NCI-H146 treated with DMSO at 0.1 percent for 48 hours (cell line): Measurements from ENCODE around the gene GTF2B.
"Not testable (repeated sequence)": the region's sequence is repeated elsewhere in the genome, so short reads cannot be mapped to it uniquely, and the experiment has no call there.

Experiments used
- DNase-seq: peaks from one replicate; lab custom pipeline; 2025; ENCODE audit not compliant: unreplicated experiment; lab: John Stamatoyannopoulos, UW

Gene GTF2B, protein sequence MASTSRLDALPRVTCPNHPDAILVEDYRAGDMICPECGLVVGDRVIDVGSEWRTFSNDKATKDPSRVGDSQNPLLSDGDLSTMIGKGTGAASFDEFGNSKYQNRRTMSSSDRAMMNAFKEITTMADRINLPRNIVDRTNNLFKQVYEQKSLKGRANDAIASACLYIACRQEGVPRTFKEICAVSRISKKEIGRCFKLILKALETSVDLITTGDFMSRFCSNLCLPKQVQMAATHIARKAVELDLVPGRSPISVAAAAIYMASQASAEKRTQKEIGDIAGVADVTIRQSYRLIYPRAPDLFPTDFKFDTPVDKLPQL

DNA sequence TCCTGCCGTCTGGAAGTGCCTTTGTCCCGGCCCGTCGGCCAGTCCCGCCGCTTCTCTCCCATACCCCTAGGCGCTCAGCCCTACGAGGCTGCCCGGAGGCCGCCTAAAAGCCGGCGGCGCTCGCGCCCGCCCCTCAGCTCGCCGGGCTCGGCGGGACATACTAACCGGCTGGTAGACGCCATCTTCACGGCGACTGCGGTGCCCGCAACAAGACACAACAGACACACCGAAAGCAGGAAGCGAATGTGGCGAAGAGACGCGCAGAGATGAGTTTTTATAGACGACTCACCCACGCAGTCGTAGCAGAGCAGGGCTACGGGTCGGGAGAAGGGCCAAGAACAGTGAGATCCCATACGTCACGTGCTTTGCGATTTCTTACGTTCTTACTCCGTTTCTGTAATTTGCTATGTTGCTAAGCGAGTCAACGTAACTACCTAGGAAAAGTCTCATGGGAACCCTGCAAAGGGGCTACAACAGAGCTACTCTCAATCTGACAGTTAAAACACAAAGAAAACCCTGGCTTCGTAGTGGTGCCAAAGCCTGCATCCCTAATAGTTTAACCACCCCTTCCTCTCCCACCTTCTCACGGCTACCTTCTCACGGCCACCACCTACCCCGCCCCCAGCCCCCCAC lies at the start of gene GTF2B:
TSS of gene GTF2B (minus strand) at position 250 of the 633 bp plus-strand sequence. CDS start at position 182, 68 bp downstream.
- peak; percentile 74 for DNase-seq

DNA sequence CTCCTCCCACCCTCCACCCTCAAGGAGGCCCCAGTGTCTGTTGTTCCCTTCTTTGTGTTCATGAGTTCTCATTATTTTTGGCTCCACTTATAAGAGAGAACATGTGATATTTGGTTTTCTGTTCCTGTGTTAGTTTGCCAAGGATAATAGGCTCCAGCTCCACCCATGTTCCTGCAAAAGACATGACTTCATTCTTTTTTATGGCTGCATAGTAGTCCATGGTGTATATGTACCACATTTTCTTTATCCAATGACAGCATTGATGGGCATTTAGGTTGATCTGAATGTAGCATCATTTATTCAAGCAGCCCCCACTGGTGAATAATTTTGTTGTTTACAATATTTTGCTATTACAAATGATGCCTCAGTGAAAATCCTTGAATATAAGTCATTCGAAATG lies 47.2 kb upstream of the GTF2B start:
- DNase-seq: not testable (repeated sequence)

- no peak for DNase-seq
These were observed 45.5 kb upstream of the GTF2B start for GRCh38 chr1:88936760-88937342.

DNA sequence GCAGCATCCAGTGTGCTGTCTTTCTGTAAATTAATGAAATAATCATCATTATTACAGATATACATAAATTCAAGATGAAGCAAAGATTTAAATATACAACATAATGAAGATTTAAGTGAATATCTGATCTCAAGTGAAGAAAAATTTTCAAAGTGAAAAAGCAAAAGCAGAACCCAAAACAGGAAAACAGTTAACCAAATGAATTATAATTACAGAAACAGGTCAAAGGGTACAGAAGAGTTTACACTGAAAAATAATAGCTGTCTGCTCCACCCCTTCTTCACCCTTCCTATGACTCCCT lies 44.8 kb upstream of the GTF2B start:
- DNase-seq: no peak

DNA sequence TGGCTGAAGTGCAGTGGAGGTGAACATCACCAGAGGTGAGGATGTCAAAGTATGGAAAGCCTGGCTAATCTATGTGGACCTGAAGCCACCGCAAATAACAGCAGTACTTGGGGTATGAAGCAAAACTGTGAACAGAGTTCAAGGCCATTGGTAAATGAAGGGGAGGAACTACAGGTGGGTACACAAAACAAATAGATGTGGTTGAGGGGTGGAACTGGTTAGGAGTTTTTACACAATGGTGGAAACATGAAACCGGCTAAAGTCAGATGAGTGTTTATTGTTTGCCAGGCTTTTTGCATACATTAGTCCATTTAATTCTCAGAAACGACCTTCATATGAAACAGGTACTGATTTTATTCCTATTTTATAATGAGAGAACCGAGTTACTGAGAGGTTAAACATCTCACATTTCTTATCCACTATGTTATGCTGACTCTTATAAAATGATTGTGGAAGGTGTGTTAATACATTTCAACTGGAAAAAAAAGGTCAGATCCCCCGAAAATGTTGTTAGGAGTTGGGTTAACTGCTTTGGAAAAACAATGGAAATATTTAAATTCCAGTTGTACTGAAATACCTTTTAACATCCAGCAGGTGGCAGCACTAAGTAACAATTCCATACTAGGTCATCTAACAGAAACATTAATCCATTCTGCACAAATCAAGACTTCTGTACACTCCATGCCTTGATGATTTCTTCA lies 44.3 kb upstream of the GTF2B start:
- peak; percentile 33 for DNase-seq

GRCh38 chr1:88930176-88930575 lies 38.8 kb upstream of the GTF2B start:
- DNase-seq: not testable (repeated sequence)

DNA sequence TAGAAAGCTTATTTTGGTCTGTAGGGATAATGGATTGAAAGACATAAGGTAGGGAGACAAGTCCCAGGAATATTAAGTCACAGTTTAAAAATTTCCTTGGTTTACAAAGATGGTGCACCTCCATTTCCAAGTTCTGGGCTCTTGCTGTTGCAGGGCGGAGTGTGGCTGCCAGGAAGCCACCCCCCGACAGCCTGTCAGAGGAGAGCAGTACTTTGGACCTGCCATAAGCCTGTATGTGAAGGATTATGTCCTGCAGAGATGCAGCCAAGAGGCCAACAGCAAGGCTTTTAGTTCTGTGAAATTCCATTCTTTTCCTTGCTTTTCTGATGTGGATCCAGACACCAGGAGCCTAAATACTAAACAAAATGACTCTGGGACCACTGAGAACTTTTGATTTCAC lies 31.9 kb upstream of the GTF2B start:
- DNase-seq: no peak

- no peak for DNase-seq
These were observed 30.8 kb upstream of the GTF2B start for GRCh38 chr1:88922214-88922613.

DNA sequence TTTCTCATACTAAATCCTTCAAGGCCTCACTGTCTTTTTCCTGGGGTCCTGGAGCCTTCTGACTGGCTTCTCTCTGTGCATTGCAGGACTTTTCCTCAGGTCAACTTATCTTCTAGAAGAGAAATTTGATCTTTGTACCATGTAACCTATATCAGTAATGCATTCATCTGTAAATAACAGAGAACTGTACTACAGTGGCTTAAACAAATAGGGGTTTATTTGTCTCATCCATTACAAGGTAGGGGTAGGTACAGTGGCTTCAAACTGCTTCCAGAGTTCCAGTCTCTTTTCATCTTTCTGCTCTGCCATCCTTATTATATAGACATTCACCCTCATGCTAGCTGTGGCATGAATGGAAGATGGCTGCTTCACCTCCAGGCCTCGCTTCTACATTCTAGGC lies 29.5 kb upstream of the GTF2B start:
- no peak for DNase-seq

DNA sequence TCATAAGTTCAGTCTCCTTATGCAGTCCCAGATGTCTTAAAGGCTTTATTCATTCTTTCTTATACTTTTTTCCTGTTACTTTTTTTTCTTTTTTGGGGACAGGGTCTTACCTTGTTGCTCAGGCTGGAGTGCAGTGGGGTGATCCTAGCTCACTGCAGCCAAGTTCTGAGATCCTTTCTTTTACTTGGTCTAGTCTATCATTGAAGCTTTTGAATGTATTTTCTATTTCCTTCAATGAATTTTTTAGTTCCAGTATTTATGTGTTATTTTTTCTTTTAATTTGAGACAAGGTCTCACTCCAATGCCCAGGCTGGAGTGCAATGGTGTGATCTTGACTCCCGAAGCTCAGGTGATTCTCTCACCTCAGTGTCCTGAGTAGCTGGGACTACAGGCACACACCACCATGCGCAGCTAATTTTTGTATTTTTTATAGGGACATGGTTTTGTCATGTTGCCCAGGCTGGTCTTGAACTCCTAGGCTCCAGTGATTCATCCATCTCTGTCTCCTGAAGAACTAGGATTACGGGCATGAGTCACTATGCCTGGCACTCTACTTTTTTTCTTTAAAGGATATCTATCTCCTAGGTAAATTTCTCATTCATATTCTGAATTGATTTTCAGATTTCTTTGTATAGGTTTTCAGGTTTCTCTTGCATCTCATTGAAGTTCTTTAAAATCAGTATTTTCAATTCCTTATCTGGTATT lies 26.1 kb upstream of the GTF2B start:
- no peak for DNase-seq

DNA sequence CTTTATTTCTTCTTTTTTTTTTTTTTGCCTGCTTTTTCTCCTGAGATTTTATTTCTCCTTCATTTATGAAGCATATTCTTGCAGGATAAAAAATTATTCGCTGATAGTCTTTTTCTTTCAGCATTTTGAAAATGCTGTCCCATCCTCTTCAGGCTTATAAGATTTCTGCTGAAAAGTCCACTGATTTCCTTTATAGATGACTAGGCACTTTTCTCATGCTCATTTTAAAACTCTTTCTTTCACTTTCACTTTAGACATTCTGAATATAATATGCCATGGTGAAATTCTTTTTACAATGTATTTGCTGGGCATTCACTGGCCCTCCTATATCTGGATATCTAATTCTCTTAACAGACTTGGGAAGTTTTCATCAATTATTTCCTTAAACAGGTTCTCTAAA lies 25.5 kb upstream of the GTF2B start:
- DNase-seq: no peak

DNA sequence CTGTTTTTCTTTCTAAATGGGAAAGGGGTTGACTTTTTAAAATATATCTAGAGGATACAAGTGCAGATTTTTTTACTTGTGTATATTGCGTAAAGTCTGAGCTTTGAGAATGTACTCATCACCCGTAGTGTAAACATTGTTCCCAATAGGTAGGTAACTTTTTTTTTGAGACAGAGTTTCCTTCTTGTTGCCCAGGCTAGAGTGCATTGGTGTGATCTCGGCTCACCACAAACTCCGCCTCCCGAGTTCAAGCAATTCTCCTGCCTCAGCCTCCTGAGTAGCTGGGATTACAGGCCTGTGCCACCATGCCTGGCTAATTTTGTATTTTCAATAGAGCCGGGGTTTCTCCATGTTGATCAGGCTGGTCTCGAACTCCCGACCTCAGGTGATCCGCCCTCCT lies 20.4 kb upstream of the GTF2B start:
- DNase-seq: not testable (repeated sequence)

- DNase-seq: no peak
These were observed 19.8 kb upstream of the GTF2B start for GRCh38 chr1:88911161-88911560.

DNA sequence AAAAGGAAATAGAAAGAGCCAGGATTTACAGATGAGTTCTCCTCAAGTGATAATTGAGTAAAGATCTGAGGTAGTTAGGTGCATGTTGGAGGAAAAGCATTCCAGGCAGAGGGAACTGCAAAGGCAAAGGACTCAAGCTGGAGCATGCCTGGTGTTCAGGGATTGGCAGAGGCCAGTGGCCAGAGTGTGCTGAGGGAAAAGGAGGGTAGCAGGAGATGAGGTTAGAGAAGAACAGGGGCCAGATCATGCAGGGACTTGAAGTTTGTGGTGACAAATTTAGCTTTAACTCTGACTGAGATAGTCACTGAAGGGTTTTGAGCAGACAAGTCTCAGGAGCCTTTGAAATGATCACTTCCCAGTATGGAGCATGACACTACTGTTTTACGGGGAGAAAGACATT lies 19.0 kb upstream of the GTF2B start:
- no peak for DNase-seq

DNA sequence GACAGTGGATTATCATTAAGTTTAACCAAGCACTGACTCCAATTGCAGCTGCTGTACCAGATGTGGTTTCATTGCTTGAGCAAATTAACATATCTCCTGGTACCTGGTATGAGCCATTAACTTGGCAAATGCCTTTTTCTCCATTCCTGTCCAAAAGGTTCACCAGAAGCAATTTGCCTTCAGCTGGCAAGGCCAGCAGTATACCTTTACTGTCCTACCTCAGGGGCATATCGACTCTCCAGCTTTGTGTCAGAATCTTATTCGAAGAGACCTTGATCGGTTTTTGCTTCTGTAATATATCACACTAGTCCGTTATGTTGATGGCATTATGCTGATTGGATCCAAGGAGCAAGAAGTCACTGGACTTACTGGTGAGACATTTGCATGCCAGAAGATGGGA lies 9.5 kb upstream of the GTF2B start:
- DNase-seq: no peak

GRCh38 chr1:88897070-88897730 lies 5.8 kb upstream of the GTF2B start:
- DNase-seq: no peak

- DNase-seq: peak; percentile 65
These were observed 1.1 kb upstream of the GTF2B start for GRCh38 chr1:88892357-88892877.

DNA sequence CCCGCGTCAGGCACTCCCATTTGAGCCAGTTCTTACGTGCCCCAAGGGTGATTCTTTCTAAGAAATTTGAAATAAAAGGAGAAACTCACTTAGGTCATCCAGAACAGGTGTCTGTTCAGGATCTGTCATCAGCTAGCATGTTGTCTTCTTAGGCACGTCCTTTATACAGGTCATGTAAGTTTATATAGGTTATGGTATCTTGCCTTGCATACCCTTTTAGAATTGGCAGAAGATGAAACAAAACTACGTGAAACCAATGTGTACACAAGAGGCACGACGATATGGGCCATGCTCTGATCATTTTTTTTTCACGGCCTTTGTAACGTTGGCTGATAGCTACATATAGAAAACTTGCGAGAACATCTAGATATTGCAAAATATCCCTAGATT lies 579 bp upstream of the GTF2B start:
- DNase-seq: peak; percentile 34

DNA sequence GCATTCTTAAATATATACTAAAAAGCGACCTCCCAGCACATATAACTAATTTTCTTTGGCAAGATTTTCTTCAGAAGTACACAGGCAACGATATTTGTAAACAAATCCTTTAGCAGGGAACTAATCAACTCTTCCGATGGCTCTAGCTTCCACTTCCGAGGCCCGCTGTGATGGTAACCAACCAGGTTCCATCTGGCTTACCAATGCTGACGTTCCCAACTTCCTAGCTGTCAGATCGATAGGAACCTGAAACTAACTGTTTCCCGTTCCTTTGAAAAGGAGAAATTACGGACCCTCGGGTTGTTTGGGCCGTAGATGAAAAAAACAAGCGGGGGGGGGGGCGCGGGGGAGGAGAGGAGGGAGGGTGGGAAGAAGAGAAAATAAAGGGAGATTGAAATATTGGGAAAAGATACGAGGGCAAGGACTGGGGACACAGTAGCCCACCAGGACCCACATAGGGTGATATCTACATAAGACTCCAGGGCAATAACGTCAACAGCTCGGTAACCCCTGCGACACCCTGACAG lies 513 bp downstream of the GTF2B start:
- peak; percentile 42 for DNase-seq

DNA sequence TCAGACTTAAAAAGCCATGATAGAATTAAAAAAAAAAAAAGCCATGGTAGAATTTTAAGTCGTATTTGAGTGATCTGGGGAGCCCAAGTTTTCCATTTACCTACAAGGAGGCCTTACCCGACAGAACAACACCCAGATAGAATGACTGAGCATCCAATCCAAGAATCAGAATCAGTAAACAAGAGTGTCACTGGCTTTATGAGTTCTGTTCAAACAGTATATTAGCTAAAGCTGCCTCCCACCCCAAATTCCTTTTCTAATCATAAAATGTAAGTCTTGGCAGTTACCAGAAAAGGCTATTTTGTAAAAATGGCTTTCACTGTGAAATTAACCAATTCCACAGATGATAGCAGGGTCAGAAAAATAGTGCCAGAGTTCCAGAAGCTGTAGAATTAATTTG lies 1.2 kb downstream of the GTF2B start:
- no peak for DNase-seq
